Mesothelial cell of epicardium (in vitro differentiated cells): ENCODE results near the gene ALDOA. TPM values are rescaled to one million over a fixed set of nuclear protein-coding genes. Genes with fewer than 3 reads are reported as not detected.

Experiments used
- DNase-seq, 2 experiments: peaks; one replicate each; pipeline ENCODE4 v3.0.0; 2021; ENCODE audit warnings: low spot score in 2 of 2; ENCODE audit not compliant: unreplicated experiment in 2 of 2
- H3K27ac Mint-ChIP-seq: 2 replicates; pipeline ENCODE4 v1.8.0; 2021; ENCODE audit warnings: mixed read lengths
- H3K27me3 Mint-ChIP-seq: 2 replicates; pipeline ENCODE4 v1.8.0; 2021; ENCODE audit warnings: low read depth, mixed read lengths
- H3K36me3 Mint-ChIP-seq: 2 replicates; pipeline ENCODE4 v1.8.0; 2021; ENCODE audit warnings: mixed read lengths
- H3K4me1 Mint-ChIP-seq: 2 replicates; pipeline ENCODE4 v1.8.0; 2021; ENCODE audit warnings: mixed read lengths
- H3K4me3 Mint-ChIP-seq: 2 replicates; pipeline ENCODE4 v1.8.0; 2021; ENCODE audit warnings: mild to moderate bottlenecking, moderate library complexity, mixed read lengths
- H3K9me3 Mint-ChIP-seq: 2 replicates; pipeline ENCODE4 v1.8.0; 2021; ENCODE audit warnings: mixed read lengths
- CTCF ChIP-seq: fragments of 200-600 bp; sonication (generic); IDR thresholded peaks from one replicate; pipeline ENCODE4 v1.5.0; 2021; ENCODE audit warnings: antibody characterized with exemption; ENCODE audit not compliant: unreplicated experiment
- total RNA-seq: library from RNA; stranded (reverse); gene quantifications from 3 replicates; pipeline ENCODE4 v1.2.1, GENCODE V29; 2021

Gene ALDOA
- total RNA-seq, 1 donor from 2014 or later: 618 TPM

GRCh38 chr16:30108059-30108850, 42.7 kb downstream of the ALDOA start:
- H3K27ac Mint-ChIP-seq: no peak overlapping the region
- no peak for DNase-seq
- H3K27me3 Mint-ChIP-seq: no peaks in the 10 kb centered on the region
- H3K4me1 Mint-ChIP-seq: peaks cover 13% of the 10 kb centered on the region
- H3K9me3 Mint-ChIP-seq: peaks cover 4% of the 10 kb centered on the region
- H3K36me3 Mint-ChIP-seq: peaks cover 41% of the 10 kb centered on the region
- H3K4me3 Mint-ChIP-seq: no peak overlapping the region
- TF ChIP-seq CTCF: no peak

DNA sequence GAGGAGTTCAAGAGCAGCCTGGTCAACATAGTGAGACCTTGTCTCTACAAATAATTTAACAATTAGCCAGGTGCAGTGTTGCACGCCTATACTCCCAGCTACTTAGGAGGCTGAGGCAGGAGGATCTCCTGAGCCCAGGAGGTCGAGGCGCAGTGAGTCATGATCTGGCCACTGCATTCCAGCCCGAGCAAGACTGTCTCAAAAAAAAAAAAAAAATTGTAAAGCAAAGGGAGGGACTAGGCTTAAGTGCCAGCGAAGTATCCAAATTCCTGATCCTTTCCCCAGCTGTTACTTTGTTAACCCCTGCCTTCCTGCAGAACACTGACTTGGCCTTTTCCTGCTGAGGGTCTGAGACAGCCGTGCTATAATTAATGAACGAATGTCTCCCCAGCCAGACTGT, 45.1 kb downstream of the ALDOA start:
- DNase-seq: no peak
- Mint-ChIP-seq H3K4me1 (peaks cover 2% of the 10 kb centered on the region), H3K9me3 (no peaks in the 10 kb centered on the region), H3K27me3 (no peaks in the 10 kb centered on the region), H3K27ac (no peak overlapping the region), H3K36me3 (peaks cover 31% of the 10 kb centered on the region), H3K4me3 (no peak overlapping the region)
- no peak for TF ChIP-seq CTCF

- DNase-seq: no peak
- Mint-ChIP-seq H3K4me3 (no peak overlapping the region), H3K4me1 (peaks cover 2% of the 10 kb centered on the region), H3K36me3 (peaks cover 25% of the 10 kb centered on the region), H3K27ac (no peak overlapping the region), H3K27me3 (no peaks in the 10 kb centered on the region), H3K9me3 (no peaks in the 10 kb centered on the region)
- TF ChIP-seq CTCF: peak; percentile 39
Observed at GRCh38 chr16:30112197-30113030, 46.9 kb downstream of the ALDOA start.

DNA sequence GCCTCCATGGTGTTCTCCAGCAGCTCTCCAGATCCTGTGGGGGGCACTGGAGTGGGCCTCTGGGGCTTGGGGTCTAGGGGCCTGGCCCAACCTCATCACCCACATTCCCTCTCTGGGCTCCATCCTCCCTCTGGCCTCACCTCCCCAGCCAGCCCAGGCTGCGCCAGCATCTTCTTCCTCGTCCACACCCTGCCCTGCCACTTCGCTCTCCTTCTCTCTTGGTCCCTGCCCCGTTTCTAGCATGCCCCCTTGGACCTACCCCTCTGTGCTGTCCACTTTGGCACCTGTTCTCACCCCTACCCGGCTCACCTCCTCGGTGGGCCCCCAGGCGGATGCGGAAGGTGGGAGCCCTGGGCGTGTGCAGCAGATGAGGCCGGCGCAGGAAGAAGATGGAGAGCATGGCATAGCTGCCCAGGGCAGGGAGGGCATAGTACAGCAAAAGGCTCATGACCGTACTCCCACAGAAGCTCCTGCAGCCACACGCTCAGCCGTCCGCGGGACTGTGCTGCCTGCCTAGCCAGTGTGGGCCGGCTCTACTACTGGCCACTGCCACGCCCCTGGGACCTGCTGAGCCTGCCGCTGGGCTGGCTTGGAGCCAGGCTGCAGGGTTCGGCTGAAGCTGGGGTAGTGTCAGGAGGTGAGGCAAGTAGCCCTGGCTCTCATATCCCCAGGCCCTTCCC, 47.6 kb downstream of the ALDOA start, which contains the start of gene GDPD3:
Gene GDPD3, minus strand, starts transcription at position 507 of the 680 bp plus-strand sequence. Its CDS starts 59 bp downstream, at position 448.
- DNase-seq: no peak
- TF ChIP-seq CTCF: no peak
- H3K27ac Mint-ChIP-seq: no peak within 1 kb of the TSS
- no peak within 1 kb of the TSS for H3K4me3 Mint-ChIP-seq
- no peaks in the 10 kb centered on the region for H3K9me3 Mint-ChIP-seq
- no peaks in the 10 kb centered on the region for H3K27me3 Mint-ChIP-seq
- peaks cover 2% of the 10 kb centered on the region for H3K4me1 Mint-ChIP-seq
- peaks cover 25% of the 10 kb centered on the region for H3K36me3 Mint-ChIP-seq

DNA sequence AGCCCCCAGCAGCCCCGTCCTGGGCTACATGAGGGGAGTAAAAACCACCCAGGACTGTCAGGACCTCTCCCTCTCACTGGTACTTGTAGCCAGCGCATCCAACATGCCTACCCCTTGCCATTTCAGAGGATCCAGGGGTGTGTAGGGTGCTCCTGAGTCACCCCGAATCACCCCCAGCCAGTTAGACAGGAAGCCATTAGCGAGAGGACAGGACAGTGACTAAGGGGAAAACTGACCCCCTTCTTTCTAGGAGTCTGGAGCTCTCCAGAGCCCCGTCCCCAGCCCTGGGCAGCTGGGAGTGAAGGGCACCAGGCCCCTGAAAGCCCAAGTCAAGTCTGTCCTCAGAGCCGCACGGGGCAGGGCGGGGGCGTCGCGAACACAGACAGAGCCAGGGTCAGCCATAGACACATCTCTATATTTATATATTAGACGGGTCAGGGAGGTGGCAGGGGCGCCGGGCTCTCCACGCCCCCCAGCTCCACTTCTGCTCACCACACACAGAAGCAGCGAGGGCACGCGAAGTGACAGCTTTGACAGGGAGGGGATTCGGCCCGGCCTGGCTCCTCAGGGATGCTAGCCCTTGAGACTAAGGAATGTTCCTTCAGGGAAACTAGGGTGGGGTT, 48.3 kb downstream of the ALDOA start:
- TF ChIP-seq CTCF: no peak
- H3K27me3 Mint-ChIP-seq: no peaks in the 10 kb centered on the region
- H3K36me3 Mint-ChIP-seq: peaks cover 27% of the 10 kb centered on the region
- no peaks in the 10 kb centered on the region for H3K9me3 Mint-ChIP-seq
- H3K27ac Mint-ChIP-seq: no peak overlapping the region
- no peak for DNase-seq
- peaks cover 2% of the 10 kb centered on the region for H3K4me1 Mint-ChIP-seq
- H3K4me3 Mint-ChIP-seq: no peak overlapping the region
